Endothelial cell of umbilical vein (primary cell): Measurements from ENCODE around the gene RABGGTA. TPM values are rescaled to one million over a fixed set of nuclear protein-coding genes. Genes with fewer than 3 reads are reported as not detected.

ENCODE experiments used
- BruUV-seq: library from RNA; stranded (reverse); fragments of 400-500 nt; replicated peaks from 2 replicates; lab custom pipeline; 2021; lab: Mats Ljungman, UMichigan
- CTCF ChIA-PET: fragments of 300-600, 350-600 bp; sonication (Branson Sonifier 250); formaldehyde crosslinking; loops from one replicate; lab custom pipeline; 2021; ENCODE audit warnings: antibody characterized with exemption, inconsistent platforms; lab: Charles Lee
- POLR2A ChIA-PET: fragments of 300-600, 350-600 bp; sonication (Branson Sonifier 250); formaldehyde crosslinking; loops from one replicate; lab custom pipeline; 2021; ENCODE audit warnings: antibody characterized with exemption, inconsistent platforms; lab: Charles Lee
- DNase-seq: peaks from one replicate; pipeline ENCODE4 v3.0.0-alpha.2; 2011; ENCODE audit warnings: low read depth, low spot score
- FAIRE-seq: peaks from 2 replicates; lab custom pipeline; 2011; peaks lifted over from hg19 to GRCh38; lab: Jason Lieb, UNC
- H2AFZ ChIP-seq: 2 replicates; pipeline ENCODE4 v1.6.0; 2012; ENCODE audit warnings: low read depth, low read length, control low read depth, inconsistent platforms
- H3K27ac ChIP-seq: 2 replicates; pipeline ENCODE4 v1.5.1; 2011; ENCODE audit warnings: low read depth, mild to moderate bottlenecking, control low read depth, low read length, moderate library complexity; ENCODE audit not compliant: insufficient read depth
- H3K27me3 ChIP-seq, 2 experiments: 2 replicates each; pipeline versions ENCODE4 v1.6.0 to v1.6.1; 2011; ENCODE audit warnings: low read length in 2 of 2, mixed read lengths in 1 of 2; ENCODE audit not compliant: control insufficient read depth in 2 of 2, insufficient read depth in 2 of 2
- H3K36me3 ChIP-seq, 2 experiments: 2 replicates in 1 of 2; 3 replicates in 1 of 2; pipeline ENCODE4 v1.5.1; 2011; ENCODE audit warnings: low read length in 2 of 2, mild to moderate bottlenecking in 1 of 2, moderate library complexity in 1 of 2; ENCODE audit not compliant: control insufficient read depth in 2 of 2, insufficient read depth in 2 of 2; ENCODE audit errors: extremely low read depth in 1 of 2
- H3K4me1 ChIP-seq: 3 replicates; pipeline ENCODE4 v1.5.1; 2011; ENCODE audit warnings: mild to moderate bottlenecking, low read length; ENCODE audit not compliant: control insufficient read depth, insufficient read depth; ENCODE audit errors: extremely low read depth
- H3K4me2 ChIP-seq: 2 replicates; pipeline ENCODE4 v1.6.1; 2011; ENCODE audit warnings: low read length, control low read depth, mixed read lengths; ENCODE audit not compliant: insufficient read depth
- H3K4me3 ChIP-seq, 3 experiments: fragments of 200-600 bp in 1 of 3; sonication (generic), shearing (Covaris generic) in 1 of 3; replicated peaks in 1 of 3; 2 replicates each; pipeline ENCODE4 v1.5.1; 2011 to 2016; ENCODE audit warnings: control low read depth in 3 of 3, low read length in 3 of 3, mild to moderate bottlenecking in 2 of 3, inconsistent platforms in 1 of 3, low read depth in 1 of 3, moderate library complexity in 1 of 3; ENCODE audit not compliant: insufficient read depth in 1 of 3
- H3K79me2 ChIP-seq: 2 replicates; pipeline ENCODE4 v1.6.0; 2012; ENCODE audit warnings: low read length, inconsistent platforms; ENCODE audit not compliant: control insufficient read depth, insufficient read depth
- H3K9ac ChIP-seq: replicated peaks from 2 replicates; pipeline ENCODE3; 2011; ENCODE audit warnings: low read length, control low read depth; ENCODE audit not compliant: insufficient read depth; ENCODE audit errors: extremely low read depth
- H3K9me1 ChIP-seq: replicated peaks from 3 replicates; pipeline ENCODE4 v1.6.0; 2011; ENCODE audit warnings: mild to moderate bottlenecking, low read length; ENCODE audit not compliant: control insufficient read depth, insufficient read depth; ENCODE audit errors: extremely low read depth
- H3K9me3 ChIP-seq: replicated peaks from 2 replicates; pipeline ENCODE4 v1.5.1; 2012; ENCODE audit warnings: low read length, inconsistent platforms; ENCODE audit not compliant: control insufficient read depth, insufficient read depth
- H4K20me1 ChIP-seq: replicated peaks from 2 replicates; pipeline ENCODE3; 2011; ENCODE audit warnings: mild to moderate bottlenecking, low read length; ENCODE audit not compliant: control insufficient read depth, insufficient read depth; ENCODE audit errors: extremely low read depth
- CTCF ChIP-seq, 2 donors: IDR thresholded peaks; 1 replicate in 1 of 2; 2 replicates in 1 of 2; pipeline ENCODE4 v1.5.1; 2011; ENCODE audit warnings: low read length in 2 of 2, mild to moderate bottlenecking in 2 of 2, moderate library complexity in 2 of 2, control low read depth in 1 of 2, inconsistent platforms in 1 of 2, low read depth in 1 of 2; ENCODE audit not compliant: insufficient read depth in 1 of 2; ENCODE audit errors: extremely low read depth in 1 of 2
- EZH2 ChIP-seq: IDR thresholded peaks from 2 replicates; pipeline ENCODE4 v1.6.1; 2012; ENCODE audit warnings: borderline replicate concordance, low read depth, mild to moderate bottlenecking, moderate library complexity, low read length, inconsistent platforms; ENCODE audit not compliant: severe bottlenecking
- FOS ChIP-seq: IDR thresholded peaks from 2 replicates; pipeline ENCODE4 v1.6.1; 2011; ENCODE audit warnings: mild to moderate bottlenecking, low read length, moderate library complexity, borderline replicate concordance; ENCODE audit not compliant: insufficient read depth
- GATA2 ChIP-seq: IDR thresholded peaks from 2 replicates; pipeline ENCODE4 v1.7.0; 2011; ENCODE audit warnings: low read depth, mild to moderate bottlenecking, moderate library complexity, mixed read lengths, low read length; ENCODE audit not compliant: insufficient read length, insufficient read depth
- JUN ChIP-seq: IDR thresholded peaks from 2 replicates; pipeline ENCODE4 v1.6.1; 2011; ENCODE audit warnings: borderline replicate concordance, low read depth; ENCODE audit not compliant: insufficient read length, insufficient read depth
- MAX ChIP-seq: IDR thresholded peaks from 2 replicates; pipeline ENCODE4 v1.6.1; 2011; ENCODE audit not compliant: insufficient read depth, insufficient read length
- MYC ChIP-seq: IDR thresholded peaks from one replicate; pipeline ENCODE4 v1.6.1; 2011; ENCODE audit warnings: mild to moderate bottlenecking, low read depth, low read length
- POLR2A ChIP-seq: IDR thresholded peaks from 2 replicates; pipeline ENCODE4 v1.6.1; 2012; ENCODE audit warnings: low read depth, mild to moderate bottlenecking, control low read depth, low read length
- POLR2AphosphoS5 ChIP-seq: IDR thresholded peaks from 2 replicates; pipeline ENCODE4 v1.6.1; 2012; ENCODE audit warnings: low read depth, mild to moderate bottlenecking, control low read depth, low read length, moderate library complexity; ENCODE audit not compliant: insufficient read depth
- dilution Hi-C: fragments of 300-500 bp; cut with MboI; formaldehyde crosslinking; loops from one replicate; pipeline ENCODE4 v1.15.0; 2019; ENCODE audit warnings: low sequenced_read_pairs; ENCODE audit not compliant: extremely low pct_ligation_motif_present
- intact Hi-C: fragments of 100-400 bp; cut with micrococcal nuclease; formaldehyde crosslinking; loops from one replicate; pipeline ENCODE4 v1.10.0; 2022
- polyA plus RNA-seq, 4 experiments: library from polyadenylated mRNA; depleted of rRNA in 3 of 4; stranded (reverse) in 3 of 4; unstranded in 1 of 4; fragments of >200 nt; gene quantifications; 2 replicates each; pipeline versions ENCODE4 v1.2.1 to v1.2.3, GENCODE V29; 2011 to 2012; ENCODE audit warnings: missing spikeins in 1 of 4
- total RNA-seq: library from RNA; stranded (reverse); gene quantifications from 2 replicates; pipeline ENCODE4 v1.2.3, GENCODE V29; 2021

Gene RABGGTA
- total and polyA plus RNA-seq, 2 donors (not counting 3 experiments of a cell fraction or from before 2014, with no cell fraction given): 29.3 to 80.1 TPM

GRCh38 chr14:24283796-24284460, 12.5 kb upstream of the RABGGTA start:
- DNase-seq (no peak), FAIRE-seq (no peak)
- H3K9me1 ChIP-seq: no peaks in the 10 kb centered on the region
- H3K27me3 ChIP-seq: no peaks in the 10 kb centered on the region
- dilution Hi-C loops: no loop called here
- no TSS peak for BruUV-seq
- H2AFZ ChIP-seq: no peak overlapping the region
- no peaks in the 10 kb centered on the region for H3K36me3 ChIP-seq
- no peak overlapping the region for H3K9ac ChIP-seq
- H3K4me3 ChIP-seq: no peak overlapping the region
- H3K4me2 ChIP-seq: no peak overlapping the region
- TF ChIP-seq MYC (no peak), CTCF (IDR thresholded peaks at IDR 0.05; ENCODE audit: extremely low read depth in 1 of 2, insufficient read depth in 1 of 2, low read depth in 1 of 2, low read length in 2 of 2) (no peak), POLR2AphosphoS5 (no peak), JUN (no peak), POLR2A (no peak), GATA2 (no peak), EZH2 (no peak), MAX (no peak), FOS (no peak)
- no peaks in the 10 kb centered on the region for H3K9me3 ChIP-seq
- H4K20me1 ChIP-seq: no peaks in the 10 kb centered on the region
- CTCF ChIA-PET: interaction anchor here (0.9 to 1.6 kb wide), 3 partner anchors 10 to 23 kb away, joined by 3 to 5 read pairs (median 4); partner anchors contain the start of gene TGM1
- POLR2A ChIA-PET: no interaction called here
- no peaks in the 10 kb centered on the region for H3K79me2 ChIP-seq
- no peaks in the 10 kb centered on the region for H3K4me1 ChIP-seq
- H3K27ac ChIP-seq: no peak overlapping the region
- intact Hi-C loops: no loop called here
